ENCODE results near the gene TMPRSS9. TPM values are rescaled to one million over a fixed set of nuclear protein-coding genes. Genes with fewer than 3 reads are reported as not detected.

The TMPRSS9 gene
- polyA plus RNA-seq (2013, experiment 1 of 2; ENCODE audit: insufficient read length): 0.36 TPM
- polyA plus RNA-seq (2013, experiment 2 of 2; ENCODE audit: insufficient read length): 0.20 TPM

GRCh38 chr19:2359992-2360685 is at the start of gene TMPRSS9:
Gene TMPRSS9 (plus strand): TSS chr19:2360265. CDS start chr19:2389786, 29,521 bp downstream.
- no peak for DNase-seq

GRCh38 chr19:2311093-2311492 is 49.0 kb upstream of the TMPRSS9 start:
- DNase-seq: no peak

GRCh38 chr19:2312820-2313501 is 47.1 kb upstream of the TMPRSS9 start:
- no peak for DNase-seq

- no peak for DNase-seq
Measured at GRCh38 chr19:2315121-2315817, 44.8 kb upstream of the TMPRSS9 start.

GRCh38 chr19:2315818-2316353 is 44.2 kb upstream of the TMPRSS9 start:
- DNase-seq: peak; percentile 49

- no peak for DNase-seq
Measured at GRCh38 chr19:2317300-2317699, 42.8 kb upstream of the TMPRSS9 start.

- DNase-seq: no peak
Measured at GRCh38 chr19:2317756-2318155, 42.3 kb upstream of the TMPRSS9 start.

- no peak for DNase-seq
Measured at GRCh38 chr19:2318923-2319322, 41.1 kb upstream of the TMPRSS9 start.

- no peak for DNase-seq
Measured at GRCh38 chr19:2319551-2319950, 40.5 kb upstream of the TMPRSS9 start.

- no peak for DNase-seq
Measured at GRCh38 chr19:2320049-2320448, 40.0 kb upstream of the TMPRSS9 start.

GRCh38 chr19:2320939-2321338 is 39.1 kb upstream of the TMPRSS9 start:
- DNase-seq: no peak

GRCh38 chr19:2321565-2322283 is 38.3 kb upstream of the TMPRSS9 start:
- no peak for DNase-seq

- DNase-seq: no peak
Measured at GRCh38 chr19:2323707-2324106, 36.4 kb upstream of the TMPRSS9 start.

GRCh38 chr19:2324220-2324948 is 35.7 kb upstream of the TMPRSS9 start:
- no peak for DNase-seq

- DNase-seq: no peak
Measured at GRCh38 chr19:2325281-2326046, 34.6 kb upstream of the TMPRSS9 start.

GRCh38 chr19:2326699-2327360 is 33.2 kb upstream of the TMPRSS9 start:
- DNase-seq: no peak

GRCh38 chr19:2327773-2328400 is 32.2 kb upstream of the TMPRSS9 start:
- DNase-seq: peak; percentile 84

GRCh38 chr19:2328401-2329148 is 31.5 kb upstream of the TMPRSS9 start, which contains the start of the genes LSM7 and SPPL2B:
Gene LSM7 (minus strand): TSS chr19:2328586. CDS start chr19:2328566, 20 bp downstream.
Gene SPPL2B (plus strand): TSS chr19:2328684. CDS start chr19:2328710, 26 bp downstream.
- peak; percentile 88 for DNase-seq

- DNase-seq: no peak
Measured at GRCh38 chr19:2329149-2329478, 31.0 kb upstream of the TMPRSS9 start.

Measured in fibroblast of skin of abdomen (primary cell).